HUES64 (cell line): ENCODE data around the gene SIDT1.

Source experiments
- H3K27ac ChIP-seq: 2 replicates; pipeline ENCODE4 v1.7.0; 2013; ENCODE audit warnings: low read depth, low read length, inconsistent platforms
- H3K27me3 ChIP-seq: 2 replicates; pipeline ENCODE4 v1.6.1; 2013; ENCODE audit warnings: mild to moderate bottlenecking, low read length; ENCODE audit not compliant: insufficient read depth
- H3K36me3 ChIP-seq: 2 replicates; pipeline ENCODE4 v1.6.1; 2013; ENCODE audit warnings: mild to moderate bottlenecking, low read length; ENCODE audit not compliant: insufficient read depth
- H3K4me1 ChIP-seq: 2 replicates; pipeline ENCODE4 v1.6.1; 2013; ENCODE audit warnings: mild to moderate bottlenecking, low read length, moderate library complexity; ENCODE audit not compliant: insufficient read depth
- H3K4me3 ChIP-seq: 2 replicates; pipeline ENCODE4 v1.5.1; 2013; ENCODE audit warnings: mild to moderate bottlenecking, low read length, moderate library complexity
- H3K9ac ChIP-seq: 2 replicates; pipeline ENCODE4 v1.6.1; 2013; ENCODE audit warnings: mild to moderate bottlenecking, low read depth, low read length
- H3K9me3 ChIP-seq: 2 replicates; pipeline ENCODE4 v1.6.1; 2013; ENCODE audit warnings: low read depth, low read length; ENCODE audit not compliant: insufficient read depth
- WGBS: fragments of 150-250, 120-280 bp; methylation state at CpG from one replicate; pipeline ENCODE4 v1.1.7; 2013; ENCODE audit warnings: missing lambda C conversion rate; 5-methylcytosine and 5-hydroxymethylcytosine counted together

SIDT1 gene

DNA sequence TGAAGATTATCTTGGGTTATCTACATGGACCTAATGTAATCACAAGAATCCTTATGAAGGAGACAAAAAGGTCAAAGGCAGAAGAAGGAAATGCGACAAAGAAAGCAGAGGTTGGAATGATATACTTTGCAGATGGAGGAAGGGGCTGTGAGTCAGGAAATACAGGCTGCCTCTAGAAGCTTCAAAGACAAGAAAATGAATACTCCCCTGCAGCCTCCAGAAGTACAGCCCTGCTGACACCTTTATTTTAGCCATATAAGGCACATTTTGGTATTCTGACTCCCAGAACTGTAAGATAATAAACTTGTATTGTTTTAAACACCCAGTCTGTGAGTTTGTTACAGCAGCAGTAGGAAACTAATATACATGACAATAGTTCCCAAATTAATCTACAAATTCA lies 58.6 kb downstream of the SIDT1 start:
- peaks cover 31% of the 10 kb centered on the region for H3K4me1 ChIP-seq
- H3K9ac ChIP-seq: no peak overlapping the region
- H3K27ac ChIP-seq: no peak overlapping the region
- H3K36me3 ChIP-seq: no peaks in the 10 kb centered on the region
- H3K4me3 ChIP-seq: no peak overlapping the region
- no peaks in the 10 kb centered on the region for H3K9me3 ChIP-seq
- H3K27me3 ChIP-seq: no peaks in the 10 kb centered on the region
- 50% methylated on average over 1 of the region's 1 CpG for WGBS

- Histone ChIP-seq H3K4me1 (peaks cover 24% of the 10 kb centered on the region), H3K27ac (no peak overlapping the region), H3K9me3 (no peaks in the 10 kb centered on the region), H3K36me3 (no peaks in the 10 kb centered on the region), H3K4me3 (no peak overlapping the region), H3K9ac (no peak overlapping the region), H3K27me3 (no peaks in the 10 kb centered on the region; the same call in 1 of the 2 replicates)
- WGBS: 33% methylated on average over 2 of the region's 2 CpGs
These were observed 61.7 kb downstream of the SIDT1 start for GRCh38 chr3:113594066-113594465.

DNA sequence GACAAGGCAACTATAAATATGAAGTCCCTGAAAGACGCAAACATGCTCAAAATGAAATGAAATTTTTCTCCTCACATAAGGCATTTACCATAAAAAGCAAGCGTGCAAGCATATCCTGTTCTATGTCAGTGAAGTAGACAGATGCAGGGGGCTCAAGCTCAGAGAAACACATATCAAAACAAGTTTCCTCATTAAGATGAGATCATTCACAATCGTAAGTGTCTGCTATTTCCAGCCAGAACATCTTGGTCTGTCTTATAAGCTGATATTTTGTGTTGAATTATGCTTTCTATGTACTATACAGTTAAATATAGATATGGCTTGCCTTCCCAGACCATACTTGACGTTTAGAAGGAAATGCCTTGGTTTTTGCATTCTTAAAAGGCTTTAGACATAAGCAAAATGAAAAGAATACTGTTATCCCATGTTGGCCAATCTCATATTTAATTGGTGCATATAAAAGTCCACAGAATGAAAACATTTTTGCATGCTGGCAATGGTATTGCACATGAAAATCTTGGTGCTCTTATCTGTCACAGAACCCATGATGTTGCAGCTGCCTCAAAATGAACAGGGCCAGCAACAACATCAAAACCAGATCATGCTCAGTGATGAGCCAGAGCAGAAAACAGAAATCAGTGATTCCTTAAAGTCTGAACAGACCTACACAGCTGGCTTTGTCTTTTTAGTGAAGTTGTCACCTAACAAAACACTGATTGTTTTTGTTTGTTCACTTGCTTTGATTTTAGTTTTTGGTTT lies 65.4 kb downstream of the SIDT1 start:
- WGBS: 91% methylated on average over 4 of the region's 4 CpGs
- Histone ChIP-seq H3K27me3 (no peaks in the 10 kb centered on the region; the same call in 1 of the 2 replicates), H3K9me3 (no peaks in the 10 kb centered on the region), H3K4me1 (peaks cover 7% of the 10 kb centered on the region; the same call in 1 of the 2 replicates), H3K9ac (no peak overlapping the region), H3K36me3 (no peaks in the 10 kb centered on the region), H3K27ac (no peak overlapping the region), H3K4me3 (no peak overlapping the region)

- Histone ChIP-seq H3K27me3 (no peaks in the 10 kb centered on the region; the same call in 1 of the 2 replicates), H3K9ac (no peak overlapping the region), H3K9me3 (no peaks in the 10 kb centered on the region), H3K27ac (no peak overlapping the region), H3K4me1 (no peaks in the 10 kb centered on the region; the same call in 1 of the 2 replicates), H3K4me3 (no peak overlapping the region), H3K36me3 (no peaks in the 10 kb centered on the region)
- 87% methylated on average over 2 of the region's 2 CpGs for WGBS
These were observed 68.2 kb downstream of the SIDT1 start for GRCh38 chr3:113600418-113601182.

GRCh38 chr3:113601240-113601639 lies 68.9 kb downstream of the SIDT1 start:
- Histone ChIP-seq H3K36me3 (no peaks in the 10 kb centered on the region), H3K4me3 (no peak overlapping the region), H3K27ac (no peak overlapping the region), H3K9me3 (no peaks in the 10 kb centered on the region), H3K27me3 (no peaks in the 10 kb centered on the region; the same call in 1 of the 2 replicates), H3K4me1 (peaks cover 3% of the 10 kb centered on the region), H3K9ac (no peak overlapping the region)
- 91% methylated on average over 2 of the region's 2 CpGs for WGBS

- no peak overlapping the region for H3K4me3 ChIP-seq
- H3K36me3 ChIP-seq: no peaks in the 10 kb centered on the region
- H3K9me3 ChIP-seq: no peaks in the 10 kb centered on the region
- no peaks in the 10 kb centered on the region for H3K27me3 ChIP-seq
- H3K9ac ChIP-seq: no peak overlapping the region
- H3K27ac ChIP-seq: no peak overlapping the region
- WGBS: 95% methylated on average over 1 of the region's 2 CpGs
- H3K4me1 ChIP-seq: peaks cover 13% of the 10 kb centered on the region
These were observed 69.9 kb downstream of the SIDT1 start for GRCh38 chr3:113602256-113602655.

- Histone ChIP-seq H3K9ac (no peak overlapping the region), H3K36me3 (no peaks in the 10 kb centered on the region), H3K4me3 (no peak overlapping the region), H3K27ac (no peak overlapping the region), H3K9me3 (no peaks in the 10 kb centered on the region), H3K4me1 (peaks cover 16% of the 10 kb centered on the region), H3K27me3 (no peaks in the 10 kb centered on the region)
- 95% methylated on average over 11 of the region's 11 CpGs for WGBS
These were observed 70.5 kb downstream of the SIDT1 start for GRCh38 chr3:113602836-113603235.

GRCh38 chr3:113606539-113607218 lies 74.3 kb downstream of the SIDT1 start:
- Histone ChIP-seq H3K27me3 (no peaks in the 10 kb centered on the region), H3K27ac (peak overlapping the region; percentile 81; the same call in 1 of the 2 replicates), H3K36me3 (no peaks in the 10 kb centered on the region), H3K9me3 (no peaks in the 10 kb centered on the region), H3K4me1 (peaks cover 16% of the 10 kb centered on the region), H3K4me3 (no peak overlapping the region), H3K9ac (no peak overlapping the region)
- 45% methylated on average over 8 of the region's 8 CpGs for WGBS

- H3K27ac ChIP-seq: peak overlapping the region; percentile 81; the same call in 1 of the 2 replicates
- 83% methylated on average over 5 of the region's 5 CpGs for WGBS
- no peaks in the 10 kb centered on the region for H3K27me3 ChIP-seq
- H3K4me3 ChIP-seq: no peak overlapping the region
- peaks cover 16% of the 10 kb centered on the region for H3K4me1 ChIP-seq
- H3K9me3 ChIP-seq: no peaks in the 10 kb centered on the region
- H3K9ac ChIP-seq: no peak overlapping the region
- H3K36me3 ChIP-seq: no peaks in the 10 kb centered on the region
These were observed 74.9 kb downstream of the SIDT1 start for GRCh38 chr3:113607219-113607596.

- no peaks in the 10 kb centered on the region for H3K4me1 ChIP-seq
- no peaks in the 10 kb centered on the region for H3K9me3 ChIP-seq
- H3K4me3 ChIP-seq: no peak overlapping the region
- 95% methylated on average over 5 of the region's 5 CpGs for WGBS
- no peaks in the 10 kb centered on the region for H3K27me3 ChIP-seq
- no peak overlapping the region for H3K9ac ChIP-seq
- no peak overlapping the region for H3K27ac ChIP-seq
- H3K36me3 ChIP-seq: no peaks in the 10 kb centered on the region
These were observed 82.0 kb downstream of the SIDT1 start for GRCh38 chr3:113614402-113614801.

DNA sequence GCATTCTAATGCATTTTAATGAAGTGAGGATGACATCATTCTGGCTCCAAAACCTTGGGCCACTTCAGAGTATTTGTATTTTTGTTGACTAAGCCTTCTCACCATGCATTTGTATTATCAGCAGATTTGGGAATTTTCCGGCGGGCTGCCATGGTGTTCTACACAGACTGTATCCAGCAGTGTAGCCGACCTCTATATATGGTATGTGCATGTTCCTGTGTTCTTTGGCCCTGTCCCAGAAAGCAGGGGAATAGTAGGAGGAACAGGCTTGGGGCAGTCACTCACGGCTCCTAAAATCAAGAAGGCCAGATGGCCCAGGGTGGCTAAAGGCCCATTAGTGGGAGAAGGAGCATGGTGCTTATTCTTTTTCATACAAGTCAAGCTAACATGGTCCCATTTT lies 83.6 kb downstream of the SIDT1 start:
- H3K27ac ChIP-seq: no peak overlapping the region
- no peaks in the 10 kb centered on the region for H3K9me3 ChIP-seq
- no peaks in the 10 kb centered on the region for H3K36me3 ChIP-seq
- no peaks in the 10 kb centered on the region for H3K27me3 ChIP-seq
- no peak overlapping the region for H3K4me3 ChIP-seq
- no peaks in the 10 kb centered on the region for H3K4me1 ChIP-seq
- WGBS: 93% methylated on average over 4 of the region's 4 CpGs
- H3K9ac ChIP-seq: no peak overlapping the region
